MM.1S (cell line): ENCODE measurements around the gene SLC8B1.

Experiments used
- DNase-seq: peaks from one replicate; pipeline ENCODE4 v3.0.0-alpha.2; 2015
- H2AFZ ChIP-seq: fragments of 300-600 bp; sonication (generic); 2 replicates; pipeline ENCODE4 v1.6.0; 2016; ENCODE audit warnings: antibody characterized with exemption, low read length
- H3F3A ChIP-seq: fragments of 300-600 bp; sonication (generic); 2 replicates; pipeline ENCODE4 v1.6.1; 2016; ENCODE audit warnings: mild to moderate bottlenecking, antibody characterized with exemption, low read length, moderate library complexity, mixed read lengths; ENCODE audit not compliant: insufficient read depth
- H3K27ac ChIP-seq: fragments of 300-600 bp; sonication (generic); 2 replicates; pipeline ENCODE4 v1.5.1; 2016; ENCODE audit warnings: mild to moderate bottlenecking, low read length
- H3K27me3 ChIP-seq: fragments of 300-600 bp; sonication (generic); replicated peaks from 2 replicates; pipeline ENCODE4 v1.6.0; 2016; ENCODE audit warnings: low read length; ENCODE audit not compliant: insufficient read depth
- H3K36me3 ChIP-seq: fragments of 300-600 bp; sonication (generic); replicated peaks from 2 replicates; pipeline ENCODE4 v1.6.1; 2016; ENCODE audit warnings: mild to moderate bottlenecking, low read length, mixed read lengths; ENCODE audit not compliant: insufficient read depth
- H3K4me1 ChIP-seq: fragments of 300-600 bp; sonication (generic); 2 replicates; pipeline ENCODE4 v1.6.1; 2016; ENCODE audit warnings: low read length, mixed read lengths
- H3K4me2 ChIP-seq: fragments of 300-600 bp; sonication (generic); 2 replicates; pipeline ENCODE4 v1.6.0; 2016; ENCODE audit warnings: low read depth, low read length
- H3K4me3 ChIP-seq: fragments of 300-600 bp; sonication (generic); 2 replicates; pipeline ENCODE4 v1.5.1; 2016; ENCODE audit warnings: low read length, mixed read lengths
- H3K79me2 ChIP-seq: fragments of 300-600 bp; sonication (generic); 2 replicates; pipeline ENCODE4 v1.6.1; 2016; ENCODE audit warnings: mixed run types, low read length, mixed read lengths
- H3K9ac ChIP-seq: fragments of 300-600 bp; sonication (generic); 2 replicates; pipeline ENCODE4 v1.6.1; 2016; ENCODE audit warnings: low read length, mixed read lengths
- H3K9me2 ChIP-seq: fragments of 300-600 bp; sonication (generic); replicated peaks from 2 replicates; pipeline ENCODE4 v1.6.1; 2016; ENCODE audit warnings: mild to moderate bottlenecking, low read length, mixed read lengths; ENCODE audit not compliant: insufficient read depth
- H3K9me3 ChIP-seq: fragments of 300-600 bp; sonication (generic); replicated peaks from 2 replicates; pipeline ENCODE4 v1.6.1; 2016; ENCODE audit warnings: mild to moderate bottlenecking, low read length, mixed read lengths; ENCODE audit not compliant: insufficient read depth
- H4K20me1 ChIP-seq: fragments of 300-600 bp; sonication (generic); 2 replicates; pipeline ENCODE4 v1.6.1; 2016; ENCODE audit warnings: mild to moderate bottlenecking, low read length, moderate library complexity, mixed read lengths; ENCODE audit not compliant: insufficient read depth
- CTCF ChIP-seq: fragments of 300-600 bp; sonication (generic); IDR thresholded peaks from 2 replicates; pipeline ENCODE4 v1.5.1; 2016; ENCODE audit warnings: antibody characterized with exemption, low read length, mixed read lengths
- EZH2 ChIP-seq: fragments of 300-600 bp; sonication (generic); optimal IDR thresholded peaks from 2 replicates; pipeline ENCODE3; 2017; ENCODE audit warnings: low read depth, mild to moderate bottlenecking, antibody characterized with exemption, low read length, mixed read lengths
- EZH2phosphoT487 ChIP-seq: fragments of 300-600 bp; sonication (generic); IDR thresholded peaks from 2 replicates; pipeline ENCODE4 v1.6.1; 2018; ENCODE audit warnings: antibody characterized with exemption, low read length

The SLC8B1 gene

GRCh38 chr12:113296557-113297213 lies 38.2 kb downstream of the SLC8B1 start:
- Histone ChIP-seq H3K27me3 (no peaks in the 10 kb centered on the region), H3K4me3 (no peak overlapping the region), H3K4me1 (no peaks in the 10 kb centered on the region), H2AFZ (no peak overlapping the region), H3K9ac (no peak overlapping the region), H3K9me3 (no peaks in the 10 kb centered on the region), H3F3A (no peaks in the 10 kb centered on the region), H3K4me2 (no peak overlapping the region), H3K36me3 (no peaks in the 10 kb centered on the region), H4K20me1 (no peaks in the 10 kb centered on the region), H3K79me2 (no peaks in the 10 kb centered on the region), H3K27ac (no peak overlapping the region), H3K9me2 (no peaks in the 10 kb centered on the region)
- DNase-seq: no peak
- TF ChIP-seq EZH2phosphoT487: no peak
- TF ChIP-seq EZH2: no peak
- TF ChIP-seq CTCF: no peak

- H3F3A ChIP-seq: no peaks in the 10 kb centered on the region
- DNase-seq: no peak
- H3K9me3 ChIP-seq: no peaks in the 10 kb centered on the region
- H3K4me1 ChIP-seq: no peaks in the 10 kb centered on the region
- no peaks in the 10 kb centered on the region for H3K27me3 ChIP-seq
- no peaks in the 10 kb centered on the region for H3K9me2 ChIP-seq
- no peak overlapping the region for H2AFZ ChIP-seq
- H4K20me1 ChIP-seq: no peaks in the 10 kb centered on the region
- no peaks in the 10 kb centered on the region for H3K36me3 ChIP-seq
- H3K27ac ChIP-seq: no peak overlapping the region
- TF ChIP-seq EZH2phosphoT487 (no peak), EZH2 (no peak), CTCF (no peak)
- no peaks in the 10 kb centered on the region for H3K79me2 ChIP-seq
- no peak overlapping the region for H3K4me2 ChIP-seq
- H3K9ac ChIP-seq: no peak overlapping the region
- no peak overlapping the region for H3K4me3 ChIP-seq
These were observed 38.9 kb downstream of the SLC8B1 start for GRCh38 chr12:113295886-113296556.

- H3K27ac ChIP-seq: no peak overlapping the region
- H3K4me1 ChIP-seq: no peaks in the 10 kb centered on the region
- no peak overlapping the region for H3K4me2 ChIP-seq
- H3K9me2 ChIP-seq: no peaks in the 10 kb centered on the region
- H4K20me1 ChIP-seq: no peaks in the 10 kb centered on the region
- H3K4me3 ChIP-seq: no peak overlapping the region
- DNase-seq: no peak
- no peaks in the 10 kb centered on the region for H3K36me3 ChIP-seq
- H3K79me2 ChIP-seq: no peaks in the 10 kb centered on the region
- H3K9me3 ChIP-seq: no peaks in the 10 kb centered on the region
- no peaks in the 10 kb centered on the region for H3F3A ChIP-seq
- no peak overlapping the region for H2AFZ ChIP-seq
- H3K27me3 ChIP-seq: no peaks in the 10 kb centered on the region
- TF ChIP-seq EZH2 (no peak), EZH2phosphoT487 (no peak), CTCF (no peak)
- H3K9ac ChIP-seq: no peak overlapping the region
These were observed 41.8 kb downstream of the SLC8B1 start for GRCh38 chr12:113293100-113293499.
